Measurements from ENCODE around the gene CLCN6.

DNA sequence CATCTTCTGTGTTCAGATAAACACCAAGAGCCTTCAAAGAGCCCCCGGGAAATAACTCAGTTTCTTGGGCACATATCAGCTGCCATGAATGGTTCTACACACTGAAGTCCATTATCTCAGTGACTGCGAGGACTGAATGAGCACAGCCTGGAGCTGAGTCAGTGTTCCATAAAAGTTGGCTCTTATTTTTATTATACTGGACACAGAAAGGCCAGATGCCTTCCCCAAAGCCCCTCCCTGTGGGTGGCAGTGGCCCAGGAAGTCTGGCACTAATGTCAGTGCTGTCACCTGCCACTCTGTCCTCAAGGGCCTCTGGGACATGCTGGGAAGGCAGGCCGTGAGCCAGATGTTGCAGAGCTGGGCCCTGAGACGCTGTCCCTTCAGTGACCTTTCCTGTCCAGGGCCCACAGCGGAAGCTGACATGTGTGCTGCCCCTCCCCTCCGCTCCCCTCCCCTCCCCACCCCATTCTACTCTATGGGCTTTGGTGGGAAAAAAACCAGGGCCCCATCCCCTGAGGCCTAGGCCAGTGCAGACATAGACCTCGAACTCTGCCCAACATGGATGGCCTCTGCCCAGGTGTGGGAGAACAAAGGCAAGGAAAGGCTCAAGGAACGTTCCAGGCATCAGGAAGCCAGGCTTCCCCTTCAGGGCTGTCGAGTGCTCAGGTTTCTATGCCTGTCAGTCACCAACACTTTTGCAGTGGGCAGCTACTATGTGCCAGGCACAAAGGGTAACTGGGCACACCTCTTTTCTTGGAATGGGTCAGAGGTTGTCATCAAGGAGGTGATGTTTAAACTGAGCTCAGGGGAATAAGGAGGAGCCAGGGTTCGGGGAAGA, 75.1 kb downstream of the CLCN6 start:
- TF ChIP-seq FOXA1 (IDR thresholded peaks at IDR 0.05): no peak
- no peak for TF ChIP-seq SP1 (IDR thresholded peaks at IDR 0.05)
- TF ChIP-seq FOXM1 (IDR thresholded peaks at IDR 0.05; ENCODE audit: borderline replicate concordance): no peak
- no peak for TF ChIP-seq SUZ12 (IDR thresholded peaks at IDR 0.05)
- TF ChIP-seq NFRKB (IDR thresholded peaks at IDR 0.05): no peak
- no peak for TF ChIP-seq ZNF384 (IDR thresholded peaks at IDR 0.05)
- no peak for TF ChIP-seq LEF1 (IDR thresholded peaks at IDR 0.05; ENCODE audit: borderline replicate concordance)
- no peak for TF ChIP-seq L3MBTL2 (conservative IDR thresholded peaks at IDR 0.05)
- TF ChIP-seq, protein P1, sequence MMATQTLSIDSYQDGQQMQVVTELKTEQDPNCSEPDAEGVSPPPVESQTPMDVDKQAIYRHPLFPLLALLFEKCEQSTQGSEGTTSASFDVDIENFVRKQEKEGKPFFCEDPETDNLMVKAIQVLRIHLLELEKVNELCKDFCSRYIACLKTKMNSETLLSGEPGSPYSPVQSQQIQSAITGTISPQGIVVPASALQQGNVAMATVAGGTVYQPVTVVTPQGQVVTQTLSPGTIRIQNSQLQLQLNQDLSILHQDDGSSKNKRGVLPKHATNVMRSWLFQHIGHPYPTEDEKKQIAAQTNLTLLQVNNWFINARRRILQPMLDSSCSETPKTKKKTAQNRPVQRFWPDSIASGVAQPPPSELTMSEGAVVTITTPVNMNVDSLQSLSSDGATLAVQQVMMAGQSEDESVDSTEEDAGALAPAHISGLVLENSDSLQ (IDR thresholded peaks at IDR 0.05): no peak

All from HEK293T (cell line).